HepG2 (cell line): ENCODE measurements around the gene KRT7.

Source experiments
- CTCF ChIP-seq: sonication (generic); formaldehyde crosslinking; IDR thresholded peaks from 2 replicates; pipeline ENCODE4 v1.5.0; 2020; ENCODE audit warnings: mild to moderate bottlenecking, missing genetic modification reagents, moderate library complexity
- DNMT3B ChIP-seq: conservative IDR thresholded peaks from 2 replicates; pipeline ENCODE4 v1.6.1; 2016; ENCODE audit warnings: missing biosample characterization, control low read depth
- EZH2 ChIP-seq: conservative IDR thresholded peaks from 2 replicates; pipeline ENCODE4 v1.6.1; 2012; ENCODE audit warnings: mild to moderate bottlenecking, low read depth, low read length, moderate library complexity
- KDM6A ChIP-seq: IDR thresholded peaks from 2 replicates; pipeline ENCODE4 v1.6.1; 2016; ENCODE audit warnings: low read depth
- PHB2 ChIP-seq: fragments of 450-650 bp; IDR thresholded peaks from 2 replicates; pipeline ENCODE4 v1.6.1; 2018; ENCODE audit not compliant: partially characterized antibody
- POLR2A ChIP-seq, 2 experiments: IDR thresholded peaks; 2 replicates each; pipeline ENCODE4 v1.6.1; 2011; ENCODE audit warnings: low read depth in 2 of 2, low read length in 2 of 2, mild to moderate bottlenecking in 1 of 2, moderate library complexity in 1 of 2; ENCODE audit not compliant: insufficient read depth in 1 of 2
- RAD21 ChIP-seq: fragments of 450-650 bp; formaldehyde crosslinking; IDR thresholded peaks from 2 replicates; pipeline ENCODE4 v1.5.0; 2020; ENCODE audit warnings: mild to moderate bottlenecking
- RXRA ChIP-seq: sonication (generic); formaldehyde crosslinking; IDR thresholded peaks from 2 replicates; pipeline ENCODE4 v1.5.1; 2020; ENCODE audit warnings: missing genetic modification reagents
- UBTF ChIP-seq: sonication (generic); formaldehyde crosslinking; IDR thresholded peaks from 2 replicates; pipeline ENCODE4 v1.4.0; 2020; ENCODE audit warnings: mild to moderate bottlenecking, missing genetic modification reagents
- ZBTB46 ChIP-seq: sonication (generic); formaldehyde crosslinking; IDR thresholded peaks from 2 replicates; pipeline ENCODE4 v1.4.0; 2020; ENCODE audit warnings: mild to moderate bottlenecking, missing genetic modification reagents, borderline replicate concordance
- ZHX1 ChIP-seq: sonication (generic); formaldehyde crosslinking; IDR thresholded peaks from 2 replicates; pipeline ENCODE4 v1.8.1; 2022; ENCODE audit warnings: low read depth, mild to moderate bottlenecking, missing genetic modification reagents
- ZIK1 ChIP-seq: sonication (generic); formaldehyde crosslinking; IDR thresholded peaks from 2 replicates; pipeline ENCODE4 v1.5.0; 2020; ENCODE audit warnings: mild to moderate bottlenecking, low read depth, missing genetic modification reagents, borderline replicate concordance
- ZNF839 ChIP-seq: sonication (generic); formaldehyde crosslinking; IDR thresholded peaks from 2 replicates; pipeline ENCODE4 v1.4.0; 2020; ENCODE audit warnings: missing genetic modification reagents, mild to moderate bottlenecking, borderline replicate concordance

- TF ChIP-seq PHB2, result no peak
- TF ChIP-seq KDM6A (CRISPR knock-in tag), result no peak
- TF ChIP-seq POLR2A (IDR thresholded peaks at IDR 0.05; ENCODE audit: insufficient read depth in 1 of 2, low read depth in 2 of 2, low read length in 2 of 2), result no peak
- TF ChIP-seq ZIK1 (CRISPR knock-in tag), result no peak
- no peak for TF ChIP-seq ZBTB46
- TF ChIP-seq RXRA (CRISPR knock-in tag), result no peak
- no peak for TF ChIP-seq UBTF (CRISPR knock-in tag)
- no peak for TF ChIP-seq DNMT3B (CRISPR knock-in tag)
- TF ChIP-seq CTCF (CRISPR knock-in tag), result no peak
- TF ChIP-seq RAD21 (CRISPR knock-in tag), result no peak
- no peak for TF ChIP-seq ZHX1 (CRISPR knock-in tag)
- TF ChIP-seq EZH2, result no peak
- no peak for TF ChIP-seq ZNF839
These were observed 10.3 kb downstream of the KRT7 start for GRCh38 chr12:52243259-52243855.
